HUES64 (cell line): ENCODE measurements around the gene DMD.

Source experiments
- H3K27ac ChIP-seq: 2 replicates; pipeline ENCODE4 v1.7.0; 2013; ENCODE audit warnings: low read depth, low read length, inconsistent platforms
- H3K27me3 ChIP-seq: 2 replicates; pipeline ENCODE4 v1.6.1; 2013; ENCODE audit warnings: mild to moderate bottlenecking, low read length; ENCODE audit not compliant: insufficient read depth
- H3K36me3 ChIP-seq: 2 replicates; pipeline ENCODE4 v1.6.1; 2013; ENCODE audit warnings: mild to moderate bottlenecking, low read length; ENCODE audit not compliant: insufficient read depth
- H3K4me1 ChIP-seq: 2 replicates; pipeline ENCODE4 v1.6.1; 2013; ENCODE audit warnings: mild to moderate bottlenecking, low read length, moderate library complexity; ENCODE audit not compliant: insufficient read depth
- H3K4me3 ChIP-seq: 2 replicates; pipeline ENCODE4 v1.5.1; 2013; ENCODE audit warnings: mild to moderate bottlenecking, low read length, moderate library complexity
- H3K9ac ChIP-seq: 2 replicates; pipeline ENCODE4 v1.6.1; 2013; ENCODE audit warnings: mild to moderate bottlenecking, low read depth, low read length
- H3K9me3 ChIP-seq: 2 replicates; pipeline ENCODE4 v1.6.1; 2013; ENCODE audit warnings: low read depth, low read length; ENCODE audit not compliant: insufficient read depth
- WGBS: fragments of 150-250, 120-280 bp; methylation state at CpG from one replicate; pipeline ENCODE4 v1.1.7; 2013; ENCODE audit warnings: missing lambda C conversion rate; 5-methylcytosine and 5-hydroxymethylcytosine counted together

Gene DMD

DNA sequence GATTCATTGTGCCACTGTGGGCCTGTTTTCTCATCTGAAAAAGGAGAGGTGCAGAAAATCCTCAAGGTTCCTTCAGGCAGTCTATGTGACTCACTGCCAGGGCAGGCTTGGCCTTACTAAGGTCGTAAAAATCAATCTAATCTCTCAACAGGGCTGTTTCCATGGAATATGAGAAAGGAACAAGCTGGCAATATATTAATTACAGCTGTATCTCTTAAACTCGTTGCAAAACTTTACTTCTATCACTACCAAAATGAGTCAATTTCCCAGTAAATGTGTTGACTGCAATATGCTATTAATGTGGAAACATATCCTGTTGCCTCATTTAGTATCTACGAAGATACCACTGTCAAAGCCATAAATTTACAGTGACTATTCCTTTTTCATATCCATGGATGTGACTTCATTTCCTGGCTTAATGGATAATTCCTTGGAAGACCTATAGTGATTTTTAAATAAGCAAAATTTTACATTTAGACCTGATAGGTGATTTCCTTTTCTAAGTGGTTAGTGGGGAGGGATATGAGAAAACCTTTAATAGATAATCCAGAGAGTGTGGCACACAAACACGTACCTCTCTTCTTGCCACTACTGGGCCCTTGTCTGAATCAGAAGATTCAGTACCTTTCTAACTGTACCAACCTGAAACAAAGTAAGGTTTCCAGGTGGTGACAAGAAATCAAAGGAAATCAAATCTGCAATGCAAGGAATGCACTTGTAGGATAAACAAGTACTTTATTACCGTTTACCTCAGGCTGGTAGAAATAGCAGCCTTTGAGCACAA, 2012.1 kb downstream of the DMD start:
- WGBS, result 94% methylated on average over 3 of the region's 5 CpGs
- Histone ChIP-seq H3K9me3 (no peaks in the 10 kb centered on the region), H3K27ac (no peak overlapping the region), H3K4me3 (no peak overlapping the region), H3K9ac (no peak overlapping the region), H3K27me3 (no peaks in the 10 kb centered on the region), H3K36me3 (peaks cover 7% of the 10 kb centered on the region; the same call in 1 of the 2 replicates), H3K4me1 (peaks cover 5% of the 10 kb centered on the region; the same call in 1 of the 2 replicates)

DNA sequence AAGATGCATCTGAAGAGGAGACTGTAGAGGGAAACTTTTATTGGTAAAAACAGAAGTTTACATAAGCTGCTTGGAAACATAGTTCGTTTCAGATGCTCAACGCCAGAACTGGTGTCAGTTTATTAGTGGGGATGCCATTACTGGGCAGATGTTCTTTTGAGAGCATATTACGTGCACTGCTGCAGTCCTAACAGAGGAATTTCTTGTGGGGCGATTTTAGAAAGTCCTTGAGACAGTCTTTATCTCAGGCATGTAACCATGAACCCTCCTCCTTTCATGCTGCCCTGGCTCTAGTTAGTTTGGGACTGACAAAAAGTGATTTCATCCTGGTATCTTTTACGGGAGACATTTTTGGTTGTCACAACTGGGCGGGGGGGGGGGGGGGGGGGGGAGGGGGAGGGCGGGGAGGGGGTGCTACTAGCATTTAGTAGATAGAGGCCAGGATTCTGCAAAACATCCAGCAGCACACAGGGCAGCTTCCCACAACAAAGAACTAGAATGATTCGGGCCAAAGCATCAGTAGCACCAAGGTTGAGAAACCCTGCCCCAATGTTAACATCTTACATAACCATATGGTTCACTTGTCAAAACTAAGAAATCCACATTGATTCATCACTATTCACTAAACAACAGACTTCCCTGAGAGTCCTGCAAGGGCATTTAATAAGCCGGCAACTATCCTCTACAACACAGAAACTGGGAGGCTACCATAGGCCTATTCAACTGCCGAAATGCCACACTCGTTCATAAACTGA, 2021.0 kb downstream of the DMD start:
- Histone ChIP-seq H3K9ac (no peak overlapping the region), H3K27ac (no peak overlapping the region), H3K9me3 (no peaks in the 10 kb centered on the region), H3K4me3 (no peak overlapping the region), H3K27me3 (no peaks in the 10 kb centered on the region), H3K36me3 (no peaks in the 10 kb centered on the region), H3K4me1 (no peaks in the 10 kb centered on the region)
- WGBS, result 91% methylated on average over 8 of the region's 11 CpGs

DNA sequence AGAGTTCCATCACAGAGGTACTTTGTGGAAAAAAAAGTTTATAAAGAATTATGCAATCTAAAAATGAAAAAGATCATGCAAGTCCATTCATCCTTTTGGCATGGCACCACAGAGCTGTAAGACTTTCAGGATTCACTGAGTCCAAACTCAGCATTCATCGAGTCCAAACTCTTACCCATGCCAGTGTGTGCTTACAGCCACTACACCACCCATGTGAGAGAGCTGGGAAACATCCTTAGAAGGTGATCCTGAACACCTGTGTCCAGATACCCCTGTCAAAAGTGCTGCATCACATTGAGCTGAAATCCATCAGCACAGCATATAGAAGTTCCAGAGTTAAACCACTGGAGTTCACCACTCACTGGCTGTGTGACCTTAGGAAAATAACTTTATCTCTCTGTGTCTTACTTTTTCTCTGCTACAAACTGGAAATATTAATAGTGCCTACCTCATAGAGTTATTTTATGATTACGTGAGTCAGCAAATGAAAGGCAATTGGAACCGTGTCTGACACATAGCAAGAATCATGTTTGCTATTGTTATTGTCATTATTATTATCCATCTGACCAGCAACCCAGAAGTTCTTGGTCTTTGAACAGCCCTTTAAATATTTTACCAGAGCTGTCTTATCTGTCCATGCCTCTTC, 2024.5 kb downstream of the DMD start:
- 92% methylated on average over 1 of the region's 3 CpGs for WGBS
- no peaks in the 10 kb centered on the region for H3K27me3 ChIP-seq

DNA sequence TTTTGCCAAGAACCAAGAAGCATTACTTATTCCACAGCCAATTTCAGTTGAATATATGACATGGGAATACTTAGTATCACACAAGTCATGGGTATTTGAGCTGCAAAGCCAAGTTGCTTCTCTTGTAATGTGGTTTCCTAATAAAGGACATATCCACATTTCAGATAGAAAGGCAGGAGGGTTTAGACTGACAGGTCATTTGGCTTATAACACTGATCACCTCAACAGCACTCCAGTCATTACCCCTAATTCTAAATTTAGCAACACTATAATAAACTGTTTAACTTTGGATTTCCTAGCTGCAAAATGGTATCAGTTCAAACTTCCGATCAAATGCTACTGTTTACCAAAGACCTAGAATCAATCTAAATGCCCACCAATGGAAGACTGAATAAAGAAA, 2025.5 kb downstream of the DMD start:
- Histone ChIP-seq H3K27ac (no peak overlapping the region), H3K36me3 (no peaks in the 10 kb centered on the region), H3K4me3 (no peak overlapping the region), H3K9ac (no peak overlapping the region), H3K9me3 (no peaks in the 10 kb centered on the region), H3K27me3 (no peaks in the 10 kb centered on the region), H3K4me1 (no peaks in the 10 kb centered on the region)
- WGBS, result 100% methylated on average over 1 of the region's 1 CpG

More for the DNA sequence above, 2024.5 kb downstream of the DMD start:
- H3K9ac ChIP-seq, result no peak overlapping the region
- H3K4me3 ChIP-seq, result no peak overlapping the region
- H3K27ac ChIP-seq, result no peak overlapping the region
- H3K9me3 ChIP-seq, result no peaks in the 10 kb centered on the region
- no peaks in the 10 kb centered on the region for H3K4me1 ChIP-seq
- H3K36me3 ChIP-seq, result no peaks in the 10 kb centered on the region

DNA sequence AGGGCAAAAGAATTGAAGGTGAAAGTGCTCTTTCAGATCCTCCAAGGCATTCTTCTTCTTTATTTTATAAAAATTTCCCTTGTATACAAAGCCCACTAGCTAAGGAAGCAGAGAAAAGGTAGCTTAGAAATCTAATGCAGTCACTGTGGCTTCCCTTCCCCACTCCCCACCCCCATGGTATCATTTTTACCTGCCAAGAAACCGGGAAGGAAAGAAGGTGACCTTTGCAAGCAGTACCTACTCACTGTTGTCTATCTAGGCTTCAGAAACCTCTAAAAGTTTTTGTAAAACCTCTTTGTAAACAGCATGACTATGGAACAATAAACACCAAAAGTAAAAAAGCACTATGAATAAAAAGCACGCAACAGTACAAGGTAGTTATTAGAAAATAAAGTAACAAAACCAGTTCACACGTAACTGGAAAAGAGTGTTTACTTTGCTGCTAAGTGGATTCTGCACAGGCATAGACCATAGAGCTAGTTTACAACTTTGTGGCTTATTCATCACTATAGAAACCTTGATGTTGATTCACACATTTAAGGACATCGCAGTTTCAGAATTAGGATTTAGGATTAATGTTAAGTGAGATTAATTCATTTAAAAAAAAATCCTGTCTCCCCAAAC, 2029.9 kb downstream of the DMD start:
- Histone ChIP-seq H3K36me3 (peaks cover 16% of the 10 kb centered on the region; the same call in 1 of the 2 replicates), H3K4me1 (no peaks in the 10 kb centered on the region), H3K4me3 (no peak overlapping the region), H3K9me3 (no peaks in the 10 kb centered on the region), H3K27ac (no peak overlapping the region), H3K9ac (no peak overlapping the region), H3K27me3 (no peaks in the 10 kb centered on the region)
- WGBS, result 92% methylated on average over 2 of the region's 4 CpGs

DNA sequence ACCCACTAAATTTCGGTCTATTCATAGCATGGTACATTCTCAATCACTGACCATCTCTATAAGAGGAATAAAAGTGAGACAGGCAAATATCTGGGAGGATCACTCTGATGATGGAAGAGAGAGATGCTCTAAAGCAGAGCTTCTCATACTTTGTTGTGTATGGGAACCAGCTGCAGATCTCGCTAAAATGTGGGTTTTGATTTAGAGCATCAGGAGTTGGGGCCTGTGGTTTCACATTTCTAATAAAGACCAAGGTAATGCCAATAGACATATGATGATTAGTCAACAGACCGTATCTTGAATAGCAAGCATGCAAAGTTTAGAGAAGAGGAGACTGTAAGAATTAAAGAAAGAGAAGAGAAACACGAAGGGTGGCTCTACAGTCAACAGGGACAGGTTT, 2032.1 kb downstream of the DMD start:
- Histone ChIP-seq H3K9me3 (no peaks in the 10 kb centered on the region), H3K4me3 (no peak overlapping the region), H3K36me3 (peaks cover 16% of the 10 kb centered on the region; the same call in 1 of the 2 replicates), H3K27ac (no peak overlapping the region), H3K4me1 (no peaks in the 10 kb centered on the region), H3K9ac (no peak overlapping the region), H3K27me3 (no peaks in the 10 kb centered on the region)
- WGBS, result 95% methylated on average over 3 of the region's 4 CpGs

DNA sequence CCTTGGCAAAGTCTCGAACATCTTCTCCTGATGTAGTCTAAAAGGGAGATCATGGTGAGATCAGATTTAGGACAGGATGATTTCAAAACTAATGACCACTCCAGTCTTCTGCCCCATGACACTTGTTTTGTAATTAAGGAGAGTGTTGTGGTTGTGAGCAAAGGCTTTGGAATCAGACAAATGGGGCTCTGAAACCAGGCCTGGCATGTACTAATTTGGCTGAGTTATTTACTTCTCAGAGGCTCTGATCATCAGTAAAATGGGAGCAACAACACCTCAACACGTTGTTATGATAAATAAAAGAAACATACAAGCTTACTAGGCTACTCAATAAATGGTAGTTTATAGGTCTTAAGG, 2032.6 kb downstream of the DMD start:
- H3K9ac ChIP-seq, result no peak overlapping the region
- no peaks in the 10 kb centered on the region for H3K9me3 ChIP-seq
- H3K27me3 ChIP-seq, result no peaks in the 10 kb centered on the region
- WGBS, result 88% methylated on average over 1 of the region's 2 CpGs
- H3K36me3 ChIP-seq, result peaks cover 16% of the 10 kb centered on the region; the same call in 1 of the 2 replicates
- H3K4me3 ChIP-seq, result no peak overlapping the region
- H3K27ac ChIP-seq, result no peak overlapping the region
- no peaks in the 10 kb centered on the region for H3K4me1 ChIP-seq

DNA sequence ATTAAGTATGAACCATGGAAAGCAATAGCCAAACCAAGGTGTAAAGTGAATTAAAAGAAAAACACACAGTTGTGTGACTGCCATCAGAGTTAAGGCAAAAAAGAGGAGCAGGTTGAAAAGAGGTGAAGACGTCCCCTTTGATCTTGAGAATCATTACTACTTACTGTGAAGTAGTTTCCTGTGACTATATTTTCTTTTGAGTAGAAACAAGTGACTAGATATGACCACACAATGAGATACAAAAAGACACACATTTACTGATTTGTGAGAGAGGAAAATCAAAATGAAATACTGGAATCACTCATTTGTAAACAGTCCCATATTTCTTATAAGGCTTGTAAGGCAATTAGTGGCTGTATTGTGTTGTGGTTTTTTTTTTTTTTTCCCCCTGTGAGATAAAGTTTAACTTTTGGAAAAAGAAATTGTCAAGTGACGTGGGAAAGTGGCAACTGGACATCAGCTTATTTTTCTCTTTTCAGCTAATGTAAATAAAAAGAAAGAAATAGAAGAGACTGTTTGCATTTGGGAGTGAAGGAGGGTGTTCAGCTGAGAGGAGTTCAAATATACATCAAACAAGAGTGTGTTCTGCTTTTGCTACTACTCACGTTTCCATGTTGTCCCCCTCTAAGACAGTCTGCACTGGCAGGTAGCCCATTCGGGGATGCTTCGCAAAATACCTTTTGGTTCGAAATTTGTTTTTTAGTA, 2033.1 kb downstream of the DMD start:
- no peak overlapping the region for H3K4me3 ChIP-seq
- no peaks in the 10 kb centered on the region for H3K4me1 ChIP-seq
- WGBS, result 97% methylated on average over 5 of the region's 6 CpGs
- no peak overlapping the region for H3K27ac ChIP-seq
- peaks cover 16% of the 10 kb centered on the region; the same call in 1 of the 2 replicates for H3K36me3 ChIP-seq
- H3K9me3 ChIP-seq, result no peaks in the 10 kb centered on the region
- H3K9ac ChIP-seq, result no peak overlapping the region
- H3K27me3 ChIP-seq, result no peaks in the 10 kb centered on the region

DNA sequence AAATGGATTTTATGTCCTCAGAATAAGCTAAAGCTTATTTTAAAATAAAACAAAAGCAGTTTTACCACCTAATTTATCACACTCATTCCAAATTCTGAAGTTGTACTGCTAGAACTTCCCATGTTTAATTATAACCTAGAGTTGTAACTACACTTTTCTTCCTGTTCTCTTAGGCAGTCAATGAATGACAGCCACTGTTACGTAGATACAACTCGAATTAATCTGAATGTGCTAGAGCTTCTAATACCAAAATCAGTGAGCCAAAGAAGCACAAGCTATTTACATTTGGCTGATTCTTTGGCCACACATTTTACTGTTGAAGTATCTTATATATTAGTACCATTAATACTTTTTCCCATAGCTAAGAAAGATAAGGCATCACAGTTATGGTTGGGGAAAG, 2040.6 kb downstream of the DMD start:
- Histone ChIP-seq H3K9me3 (no peaks in the 10 kb centered on the region), H3K27ac (no peak overlapping the region), H3K4me3 (no peak overlapping the region), H3K27me3 (no peaks in the 10 kb centered on the region), H3K4me1 (no peaks in the 10 kb centered on the region), H3K9ac (no peak overlapping the region), H3K36me3 (no peaks in the 10 kb centered on the region; the same call in 1 of the 2 replicates)
- WGBS, result 94% methylated on average over 2 of the region's 2 CpGs

DNA sequence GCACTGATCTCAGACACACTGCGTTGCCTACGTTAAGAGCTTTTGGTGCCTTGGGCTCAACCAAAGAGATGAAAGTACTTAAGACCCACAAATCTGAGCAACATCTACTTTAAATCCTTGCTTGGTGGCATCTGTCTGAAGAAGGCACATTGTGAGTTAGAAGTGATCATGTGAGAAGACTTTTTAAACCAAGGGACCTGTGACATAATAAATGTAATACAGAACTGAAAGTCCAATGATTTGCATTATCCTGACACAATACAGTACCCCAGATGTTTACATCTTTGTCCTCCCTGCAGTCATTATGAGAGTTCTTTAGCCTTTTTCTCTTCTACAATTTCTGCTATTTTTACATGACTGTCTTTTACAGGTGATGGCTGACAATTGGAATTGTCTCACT, 2042.8 kb downstream of the DMD start:
- 100% methylated on average over 2 of the region's 2 CpGs for WGBS
- H3K9me3 ChIP-seq, result no peaks in the 10 kb centered on the region
- no peaks in the 10 kb centered on the region for H3K4me1 ChIP-seq
- H3K36me3 ChIP-seq, result no peaks in the 10 kb centered on the region; the same call in 1 of the 2 replicates
- no peak overlapping the region for H3K4me3 ChIP-seq
- H3K9ac ChIP-seq, result no peak overlapping the region
- H3K27ac ChIP-seq, result no peak overlapping the region
- no peaks in the 10 kb centered on the region for H3K27me3 ChIP-seq
